ENCODE data around the gene TNFRSF11A. TPM values are rescaled to one million over a fixed set of nuclear protein-coding genes. Genes with fewer than 3 reads are reported as not detected.

The TNFRSF11A gene
- polyA plus RNA-seq, 6 donors from 2014 or later, result not detected

GRCh38 chr18:62403120-62403519 lies 78.0 kb downstream of the TNFRSF11A start:
- Mint-ChIP-seq H3K27me3 (peaks cover 0 to 9% (median 0%) of the 10 kb centered on the region in 3 donors), H3K4me1 (peaks cover 3 to 6% (median 4%) of the 10 kb centered on the region in 3 donors), H3K9me3 (peaks cover 0 to 1% (median 0%) of the 10 kb centered on the region in 7 donors), H3K36me3 (no peaks in the 10 kb centered on the region), H3K27ac (no peak overlapping the region), H3K4me3 (no peak overlapping the region)
- DNase-seq, result no peak
- no peak for ATAC-seq (ENCODE audit: low read depth in 2 of 2)

- Mint-ChIP-seq H3K4me1 (peaks cover 0 to 3% (median 3%) of the 10 kb centered on the region in 3 donors), H3K27ac (no peak overlapping the region), H3K27me3 (peaks cover 0 to 9% (median 0%) of the 10 kb centered on the region in 3 donors), H3K4me3 (no peak overlapping the region), H3K36me3 (no peaks in the 10 kb centered on the region), H3K9me3 (peaks cover 0 to 6% (median 2%) of the 10 kb centered on the region in 7 donors)
- no peak for ATAC-seq (ENCODE audit: low read depth in 2 of 2)
- no peak for DNase-seq
These were observed 79.8 kb downstream of the TNFRSF11A start for GRCh38 chr18:62404881-62405280.

- Mint-ChIP-seq H3K27me3 (peaks cover 0 to 10% (median 0%) of the 10 kb centered on the region in 3 donors), H3K9me3 (peaks cover 4 to 19% (median 14%) of the 10 kb centered on the region in 7 donors), H3K27ac (no peak overlapping the region), H3K4me3 (no peak overlapping the region), H3K4me1 (no peaks in the 10 kb centered on the region), H3K36me3 (no peaks in the 10 kb centered on the region)
- DNase-seq, result no peak
- ATAC-seq (ENCODE audit: low read depth in 2 of 2), result no peak
These were observed 82.5 kb downstream of the TNFRSF11A start for GRCh38 chr18:62407660-62408059.

GRCh38 chr18:62409821-62410220 lies 84.7 kb downstream of the TNFRSF11A start:
- Mint-ChIP-seq H3K27ac (no peak overlapping the region), H3K9me3 (peaks cover 4 to 19% (median 14%) of the 10 kb centered on the region in 7 donors), H3K36me3 (no peaks in the 10 kb centered on the region), H3K27me3 (peaks cover 0 to 16% (median 0%) of the 10 kb centered on the region in 3 donors), H3K4me1 (no peaks in the 10 kb centered on the region), H3K4me3 (no peak overlapping the region)
- ATAC-seq (ENCODE audit: low read depth in 2 of 2) (no peak), DNase-seq (no peak)

GRCh38 chr18:62412231-62412979 lies 87.3 kb downstream of the TNFRSF11A start:
- H3K4me1 Mint-ChIP-seq, result peaks cover 0 to 6% (median 0%) of the 10 kb centered on the region in 3 donors
- H3K9me3 Mint-ChIP-seq, result peaks cover 2 to 19% (median 14%) of the 10 kb centered on the region in 7 donors
- peaks cover 0 to 16% (median 0%) of the 10 kb centered on the region in 3 donors for H3K27me3 Mint-ChIP-seq
- ATAC-seq (ENCODE audit: low read depth in 2 of 2) (no peak), DNase-seq (no peak)
- H3K36me3 Mint-ChIP-seq, result no peaks in the 10 kb centered on the region
- no peak overlapping the region for H3K27ac Mint-ChIP-seq
- no peak overlapping the region for H3K4me3 Mint-ChIP-seq

- Mint-ChIP-seq H3K27me3 (peaks cover 0 to 16% (median 0%) of the 10 kb centered on the region in 3 donors), H3K4me3 (no peak overlapping the region), H3K9me3 (peaks cover 2 to 19% (median 14%) of the 10 kb centered on the region in 7 donors), H3K4me1 (peaks cover 0 to 6% (median 0%) of the 10 kb centered on the region in 3 donors), H3K27ac (no peak overlapping the region), H3K36me3 (no peaks in the 10 kb centered on the region)
- DNase-seq (no peak), ATAC-seq (ENCODE audit: low read depth in 2 of 2) (no peak)
These were observed 88.1 kb downstream of the TNFRSF11A start for GRCh38 chr18:62413206-62413605.

GRCh38 chr18:62418258-62418657 lies 93.1 kb downstream of the TNFRSF11A start:
- no peaks in the 10 kb centered on the region for H3K36me3 Mint-ChIP-seq
- peaks cover 0 to 4% (median 0%) of the 10 kb centered on the region in 3 donors for H3K27me3 Mint-ChIP-seq
- DNase-seq (no peak), ATAC-seq (ENCODE audit: low read depth in 2 of 2) (no peak)
- H3K9me3 Mint-ChIP-seq, result peaks cover 0 to 2% (median 0%) of the 10 kb centered on the region in 7 donors
- H3K4me3 Mint-ChIP-seq, result peak overlapping the region in 1 of 8 donors; percentile 65
- H3K27ac Mint-ChIP-seq, result no peak overlapping the region
- H3K4me1 Mint-ChIP-seq, result peaks cover 10 to 17% (median 17%) of the 10 kb centered on the region in 3 donors

- peak overlapping the region; percentile 59 to 93 (median 87) for H3K4me3 Mint-ChIP-seq
- peaks cover 0 to 2% (median 0%) of the 10 kb centered on the region in 7 donors for H3K9me3 Mint-ChIP-seq
- ATAC-seq (ENCODE audit: low read depth in 2 of 2) (no peak), DNase-seq (no peak)
- peak overlapping the region; percentile 52 to 97 (median 86) for H3K27ac Mint-ChIP-seq
- peaks cover 10 to 17% (median 17%) of the 10 kb centered on the region in 3 donors for H3K4me1 Mint-ChIP-seq
- no peaks in the 10 kb centered on the region for H3K27me3 Mint-ChIP-seq
- H3K36me3 Mint-ChIP-seq, result no peaks in the 10 kb centered on the region
These were observed 95.0 kb downstream of the TNFRSF11A start for GRCh38 chr18:62420151-62420512.

- Mint-ChIP-seq H3K36me3 (no peaks in the 10 kb centered on the region), H3K4me1 (peaks cover 12 to 23% (median 21%) of the 10 kb centered on the region in 3 donors), H3K9me3 (peaks cover 0 to 2% (median 0%) of the 10 kb centered on the region in 7 donors), H3K27me3 (peaks cover 0 to 4% (median 3%) of the 10 kb centered on the region in 3 donors), H3K4me3 (peak overlapping the region; percentile 59 to 93 (median 87)), H3K27ac (peak overlapping the region; percentile 52 to 97 (median 86))
- DNase-seq (peak; percentile 16), ATAC-seq (ENCODE audit: low read depth in 2 of 2) (peak; percentile 85 to 86)
These were observed 95.6 kb downstream of the TNFRSF11A start for GRCh38 chr18:62420513-62421209.

- DNase-seq (peak; percentile 54), ATAC-seq (ENCODE audit: low read depth in 2 of 2) (peak; percentile 52 to 63)
- H3K9me3 Mint-ChIP-seq, result peaks cover 2 to 13% (median 5%) of the 10 kb centered on the region in 7 donors
- peaks cover 9 to 11% of the 10 kb centered on the region in 2 donors for H3K36me3 Mint-ChIP-seq
- peaks cover 11 to 18% (median 12%) of the 10 kb centered on the region in 3 donors for H3K4me1 Mint-ChIP-seq
- H3K4me3 Mint-ChIP-seq, result peak overlapping the region in 2 of 8 donors; percentile 9 to 30
- peaks cover 0 to 6% (median 5%) of the 10 kb centered on the region in 3 donors for H3K27me3 Mint-ChIP-seq
- H3K27ac Mint-ChIP-seq, result peak overlapping the region in 2 of 6 donors; percentile 8 to 18
These were observed 100.5 kb downstream of the TNFRSF11A start for GRCh38 chr18:62425465-62426190.

GRCh38 chr18:62426191-62426488 lies 101.0 kb downstream of the TNFRSF11A start:
- Mint-ChIP-seq H3K27me3 (peaks cover 0 to 6% (median 5%) of the 10 kb centered on the region in 3 donors), H3K4me1 (peaks cover 6 to 13% (median 7%) of the 10 kb centered on the region in 3 donors), H3K4me3 (no peak overlapping the region), H3K9me3 (peaks cover 2 to 13% (median 5%) of the 10 kb centered on the region in 7 donors), H3K36me3 (peaks cover 9 to 11% of the 10 kb centered on the region in 2 donors), H3K27ac (no peak overlapping the region)
- no peak for ATAC-seq (ENCODE audit: low read depth in 2 of 2)
- no peak for DNase-seq

- H3K9me3 Mint-ChIP-seq, result peaks cover 2 to 13% (median 5%) of the 10 kb centered on the region in 7 donors
- ATAC-seq (ENCODE audit: low read depth in 2 of 2) (no peak), DNase-seq (no peak)
- no peak overlapping the region for H3K4me3 Mint-ChIP-seq
- H3K27me3 Mint-ChIP-seq, result no peaks in the 10 kb centered on the region
- no peaks in the 10 kb centered on the region for H3K4me1 Mint-ChIP-seq
- no peak overlapping the region for H3K27ac Mint-ChIP-seq
- H3K36me3 Mint-ChIP-seq, result peaks cover 9 to 11% of the 10 kb centered on the region in 2 donors
These were observed 107.1 kb downstream of the TNFRSF11A start for GRCh38 chr18:62432176-62432575.

GRCh38 chr18:62434798-62435197 lies 109.7 kb downstream of the TNFRSF11A start:
- H3K9me3 Mint-ChIP-seq, result peaks cover 0 to 3% (median under 1%) of the 10 kb centered on the region in 7 donors
- peaks cover 0 to 8% (median 8%) of the 10 kb centered on the region in 3 donors for H3K27me3 Mint-ChIP-seq
- H3K4me3 Mint-ChIP-seq, result no peak overlapping the region
- peaks cover under 1 to 3% of the 10 kb centered on the region in 2 donors for H3K36me3 Mint-ChIP-seq
- no peak for ATAC-seq (ENCODE audit: low read depth in 2 of 2)
- no peak overlapping the region for H3K27ac Mint-ChIP-seq
- DNase-seq, result no peak
- peaks cover 0 to 4% (median 0%) of the 10 kb centered on the region in 3 donors for H3K4me1 Mint-ChIP-seq

All from naive B cell (primary cell).